ENCODE data around the gene LCN9.

- no peak for TF ChIP-seq USF2 (IDR thresholded peaks at IDR 0.05; ENCODE audit: low read depth, low read length)
- TF ChIP-seq USF2 (CRISPR knock-in tag; IDR thresholded peaks at IDR 0.05; ENCODE audit: borderline replicate concordance): no peak
- TF ChIP-seq MYPOP (CRISPR knock-in tag; IDR thresholded peaks at IDR 0.05): no peak
- TF ChIP-seq SMYD3 (CRISPR knock-in tag; IDR thresholded peaks at IDR 0.05): no peak
- no peak for TF ChIP-seq ZNF441 (CRISPR knock-in tag; IDR thresholded peaks at IDR 0.05; ENCODE audit: borderline replicate concordance)
These were observed 31.9 kb downstream of the LCN9 start for GRCh38 chr9:135695036-135695435.
